Measurements from ENCODE around the gene XAGE2.
"Not testable (repeated sequence)": the region's sequence is repeated elsewhere in the genome, so short reads cannot be mapped to it uniquely, and the experiment has no call there.

Gene XAGE2, protein sequence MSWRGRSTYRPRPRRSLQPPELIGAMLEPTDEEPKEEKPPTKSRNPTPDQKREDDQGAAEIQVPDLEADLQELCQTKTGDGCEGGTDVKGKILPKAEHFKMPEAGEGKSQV

DNA sequence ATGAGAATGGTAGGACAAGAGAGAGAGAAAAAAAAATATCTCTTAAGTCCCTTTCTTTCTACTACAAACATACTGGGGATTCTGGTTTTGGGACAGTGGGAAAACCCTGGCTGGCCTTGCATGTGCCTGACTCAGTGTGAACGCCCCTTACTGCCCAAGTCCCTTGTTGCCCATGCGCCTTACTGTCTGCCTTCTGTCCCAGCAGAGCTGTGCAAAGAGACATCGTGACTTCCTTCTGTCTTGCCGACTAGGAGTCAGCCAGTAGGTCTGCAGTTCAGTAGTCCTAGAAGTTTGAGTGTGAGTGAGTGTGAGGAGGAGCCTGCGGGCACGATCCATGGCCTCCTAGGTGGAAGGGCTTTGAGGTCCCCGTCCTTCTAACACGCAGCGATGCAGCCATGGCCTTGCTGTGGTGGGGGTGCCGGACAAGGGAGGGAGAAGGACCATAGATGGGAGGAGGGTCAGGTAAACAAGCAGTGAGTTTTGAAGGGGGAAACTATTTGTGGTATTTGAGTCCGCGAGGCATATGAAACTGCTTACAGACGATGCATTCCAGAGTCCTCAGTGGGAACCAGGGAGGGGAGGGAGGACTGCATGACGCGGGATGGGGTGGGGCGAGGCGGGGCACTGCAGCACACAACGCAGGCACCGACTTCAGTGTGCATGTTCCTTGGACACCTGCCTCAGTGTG lies at the start of gene XAGE2:
TSS of gene XAGE2 (plus strand) at position 654 of the 688 bp plus-strand sequence. CDS start 994 bp downstream, outside the sequence.
- Histone ChIP-seq H3K9ac (ENCODE audit: low read depth, low read length) (no peak within 1 kb of the TSS), H3K36me3 (ENCODE audit: control insufficient read depth, insufficient read depth, low read length) (no peaks in the 10 kb centered on the region), H3K4me3 (ENCODE audit: low read depth, low read length) (no peak within 1 kb of the TSS), H3K27me3 (ENCODE audit: control insufficient read depth, insufficient read depth, low read length) (no peaks in the 10 kb centered on the region), H3K9me3 (ENCODE audit: control insufficient read depth, insufficient read depth, low read length) (no peaks in the 10 kb centered on the region), H3K4me1 (ENCODE audit: control insufficient read depth, insufficient read depth, low read length) (no peaks in the 10 kb centered on the region)

DNA sequence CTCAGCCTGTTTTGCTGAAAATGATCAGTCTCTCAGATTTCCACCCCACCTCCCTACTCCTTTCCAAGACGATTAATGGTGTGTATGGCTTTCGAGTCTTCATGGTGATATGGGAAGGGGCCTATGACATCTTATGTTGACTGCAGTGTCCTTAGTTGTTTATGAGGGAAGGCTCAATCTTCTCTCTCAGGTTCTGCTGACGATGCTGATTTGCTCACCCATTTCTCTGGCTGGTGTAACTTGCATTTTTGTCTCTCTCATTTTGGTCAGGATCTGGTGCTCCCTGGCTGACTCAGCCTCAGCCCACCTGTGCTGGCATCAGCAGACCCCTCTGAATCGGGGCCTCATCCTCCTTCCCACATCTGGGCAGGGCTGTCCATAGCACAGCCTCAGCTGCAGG lies 31.4 kb upstream of the XAGE2 start:
- H3K9me3 ChIP-seq (ENCODE audit: control insufficient read depth, insufficient read depth, low read length) = no peaks in the 10 kb centered on the region
- H3K36me3 ChIP-seq (ENCODE audit: control insufficient read depth, insufficient read depth, low read length) = no peaks in the 10 kb centered on the region
- no peaks in the 10 kb centered on the region for H3K4me1 ChIP-seq (ENCODE audit: control insufficient read depth, insufficient read depth, low read length)
- no peaks in the 10 kb centered on the region for H3K27me3 ChIP-seq (ENCODE audit: control insufficient read depth, insufficient read depth, low read length)
- no peak overlapping the region for H3K9ac ChIP-seq (ENCODE audit: low read depth, low read length)
- H3K4me3 ChIP-seq (ENCODE audit: low read depth, low read length) = no peak overlapping the region

DNA sequence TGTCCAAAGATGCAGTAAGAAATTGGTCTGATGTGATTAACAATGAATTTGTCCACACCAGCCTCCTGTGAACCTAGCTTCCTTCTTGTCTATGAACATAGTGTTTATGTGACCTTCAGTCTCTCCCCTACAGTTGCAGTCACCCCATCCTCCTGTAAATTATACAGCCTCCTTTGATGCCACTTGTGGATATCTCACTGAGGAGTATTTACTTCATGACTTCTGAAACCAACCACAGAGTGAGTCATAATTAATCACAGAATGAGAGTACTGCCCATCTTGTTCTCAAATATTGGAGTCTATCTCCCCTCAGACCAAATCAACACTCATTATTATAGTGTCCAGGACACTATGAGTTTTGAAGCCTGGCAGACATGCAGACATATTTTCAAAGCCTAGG lies 27.3 kb upstream of the XAGE2 start:
- no peaks in the 10 kb centered on the region for H3K4me1 ChIP-seq (ENCODE audit: control insufficient read depth, insufficient read depth, low read length)
- H3K27me3 ChIP-seq (ENCODE audit: control insufficient read depth, insufficient read depth, low read length) = no peaks in the 10 kb centered on the region
- H3K4me3 ChIP-seq (ENCODE audit: low read depth, low read length) = no peak overlapping the region
- H3K9ac ChIP-seq (ENCODE audit: low read depth, low read length) = no peak overlapping the region
- no peaks in the 10 kb centered on the region for H3K36me3 ChIP-seq (ENCODE audit: control insufficient read depth, insufficient read depth, low read length)
- H3K9me3 ChIP-seq (ENCODE audit: control insufficient read depth, insufficient read depth, low read length) = no peaks in the 10 kb centered on the region

- H3K36me3 ChIP-seq (ENCODE audit: control insufficient read depth, insufficient read depth, low read length); H3K27me3 ChIP-seq (ENCODE audit: control insufficient read depth, insufficient read depth, low read length); H3K4me3 ChIP-seq (ENCODE audit: low read depth, low read length); H3K4me1 ChIP-seq (ENCODE audit: control insufficient read depth, insufficient read depth, low read length); H3K9me3 ChIP-seq (ENCODE audit: control insufficient read depth, insufficient read depth, low read length); H3K9ac ChIP-seq (ENCODE audit: low read depth, low read length): not testable (repeated sequence)
Observed at GRCh38 chrX:52343131-52343530, 25.7 kb upstream of the XAGE2 start.

DNA sequence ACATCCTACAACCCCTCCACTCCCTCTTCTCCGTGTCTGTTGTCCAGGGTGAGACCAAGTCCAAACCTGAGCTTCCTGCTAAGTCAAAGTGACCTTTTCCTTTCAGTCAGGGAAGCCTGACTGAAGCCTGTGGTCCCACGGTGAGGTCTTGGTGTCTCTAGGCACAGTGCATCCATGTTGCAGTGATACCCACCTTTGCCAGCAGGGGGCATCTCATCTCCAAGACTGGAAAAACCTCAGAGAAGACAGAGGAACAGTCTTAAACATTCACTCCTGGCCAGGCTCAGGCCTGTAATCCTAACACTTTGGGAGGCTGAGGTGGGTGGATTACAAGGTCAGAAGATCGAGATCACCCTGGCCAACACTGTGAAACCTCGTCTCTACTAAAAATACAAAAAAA lies 23.4 kb upstream of the XAGE2 start:
- not testable (repeated sequence) for H3K4me1 ChIP-seq (ENCODE audit: control insufficient read depth, insufficient read depth, low read length); H3K9me3 ChIP-seq (ENCODE audit: control insufficient read depth, insufficient read depth, low read length); H3K4me3 ChIP-seq (ENCODE audit: low read depth, low read length); H3K36me3 ChIP-seq (ENCODE audit: control insufficient read depth, insufficient read depth, low read length); H3K9ac ChIP-seq (ENCODE audit: low read depth, low read length); H3K27me3 ChIP-seq (ENCODE audit: control insufficient read depth, insufficient read depth, low read length)

- H3K4me1 ChIP-seq (ENCODE audit: control insufficient read depth, insufficient read depth, low read length) = no peaks in the 10 kb centered on the region
- H3K9me3 ChIP-seq (ENCODE audit: control insufficient read depth, insufficient read depth, low read length) = no peaks in the 10 kb centered on the region
- no peaks in the 10 kb centered on the region for H3K27me3 ChIP-seq (ENCODE audit: control insufficient read depth, insufficient read depth, low read length)
- H3K36me3 ChIP-seq (ENCODE audit: control insufficient read depth, insufficient read depth, low read length) = no peaks in the 10 kb centered on the region
- H3K4me3 ChIP-seq (ENCODE audit: low read depth, low read length) = no peak overlapping the region
- H3K9ac ChIP-seq (ENCODE audit: low read depth, low read length) = no peak overlapping the region
Observed at GRCh38 chrX:52346174-52347165, 22.4 kb upstream of the XAGE2 start.

- H3K4me3 ChIP-seq (ENCODE audit: low read depth, low read length) = no peak overlapping the region
- no peaks in the 10 kb centered on the region for H3K9me3 ChIP-seq (ENCODE audit: control insufficient read depth, insufficient read depth, low read length)
- no peaks in the 10 kb centered on the region for H3K27me3 ChIP-seq (ENCODE audit: control insufficient read depth, insufficient read depth, low read length)
- no peaks in the 10 kb centered on the region for H3K36me3 ChIP-seq (ENCODE audit: control insufficient read depth, insufficient read depth, low read length)
- peaks cover 7% of the 10 kb centered on the region for H3K4me1 ChIP-seq (ENCODE audit: control insufficient read depth, insufficient read depth, low read length)
- H3K9ac ChIP-seq (ENCODE audit: low read depth, low read length) = no peak overlapping the region
Observed at GRCh38 chrX:52349681-52350080, 19.1 kb upstream of the XAGE2 start.

DNA sequence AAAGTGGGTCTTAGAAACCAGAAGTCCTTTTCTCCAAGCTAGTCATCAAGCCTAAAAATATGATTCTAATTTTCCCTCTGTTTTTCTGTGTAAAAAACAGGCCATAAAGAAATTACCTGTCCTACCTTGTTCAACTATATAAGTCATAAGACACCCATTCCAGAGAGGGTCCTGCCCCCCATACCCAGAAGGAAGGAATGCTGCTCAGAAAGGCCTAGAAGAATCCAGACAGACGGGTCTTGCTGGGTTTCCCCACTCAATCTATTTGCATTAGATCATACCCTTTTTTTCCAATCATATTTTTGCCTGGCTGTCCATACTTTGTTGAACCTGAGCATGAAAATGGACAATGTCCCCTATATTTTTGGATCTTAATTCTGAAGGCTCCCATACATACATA lies 16.3 kb upstream of the XAGE2 start:
- no peak overlapping the region for H3K4me3 ChIP-seq (ENCODE audit: low read depth, low read length)
- no peak overlapping the region for H3K9ac ChIP-seq (ENCODE audit: low read depth, low read length)
- no peaks in the 10 kb centered on the region for H3K36me3 ChIP-seq (ENCODE audit: control insufficient read depth, insufficient read depth, low read length)
- H3K9me3 ChIP-seq (ENCODE audit: control insufficient read depth, insufficient read depth, low read length) = no peaks in the 10 kb centered on the region
- H3K27me3 ChIP-seq (ENCODE audit: control insufficient read depth, insufficient read depth, low read length) = no peaks in the 10 kb centered on the region
- peaks cover 7% of the 10 kb centered on the region for H3K4me1 ChIP-seq (ENCODE audit: control insufficient read depth, insufficient read depth, low read length)

DNA sequence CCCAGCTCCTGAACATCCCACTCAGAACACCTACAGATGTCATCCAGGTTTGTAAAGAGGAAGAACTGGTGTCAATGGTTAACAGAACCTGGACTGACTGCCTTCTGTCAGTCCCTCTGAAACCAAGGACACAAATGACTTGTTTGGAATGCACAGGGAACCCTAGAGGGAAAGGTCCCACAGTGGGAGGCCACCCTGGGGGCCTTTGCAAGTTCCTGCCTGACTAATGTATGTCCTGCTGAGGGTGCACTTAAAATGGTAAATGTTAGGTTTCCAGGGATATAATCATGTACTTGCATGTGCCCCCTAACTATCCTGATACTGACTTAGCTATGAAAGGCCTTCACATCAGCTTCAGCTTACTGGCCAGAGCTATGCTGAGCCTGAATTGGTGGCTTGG lies 15.0 kb upstream of the XAGE2 start:
- H3K4me1 ChIP-seq (ENCODE audit: control insufficient read depth, insufficient read depth, low read length) = peaks cover 7% of the 10 kb centered on the region
- no peak overlapping the region for H3K9ac ChIP-seq (ENCODE audit: low read depth, low read length)

DNA sequence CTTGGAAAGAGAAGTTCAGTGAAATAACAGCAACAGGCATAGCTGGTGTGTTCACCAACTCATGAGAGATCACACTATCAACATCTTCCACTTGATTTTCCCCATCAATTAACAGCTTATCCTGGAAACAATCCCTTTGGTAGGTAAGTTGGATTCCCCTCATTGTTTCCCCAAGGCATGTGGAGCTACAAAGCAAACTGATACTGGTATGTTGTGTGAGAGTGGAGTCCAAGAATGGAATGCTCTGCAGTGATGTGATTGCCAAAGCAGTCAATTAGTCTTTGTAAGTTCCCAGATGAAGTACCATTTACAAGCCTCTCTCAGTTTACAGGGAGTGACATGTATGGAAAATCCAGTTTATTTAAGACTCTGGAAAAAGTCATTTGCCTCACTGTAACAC lies 13.7 kb upstream of the XAGE2 start:
- peaks cover 7% of the 10 kb centered on the region for H3K4me1 ChIP-seq (ENCODE audit: control insufficient read depth, insufficient read depth, low read length)
- H3K36me3 ChIP-seq (ENCODE audit: control insufficient read depth, insufficient read depth, low read length) = no peaks in the 10 kb centered on the region
- H3K4me3 ChIP-seq (ENCODE audit: low read depth, low read length) = no peak overlapping the region
- no peaks in the 10 kb centered on the region for H3K9me3 ChIP-seq (ENCODE audit: control insufficient read depth, insufficient read depth, low read length)
- no peaks in the 10 kb centered on the region for H3K27me3 ChIP-seq (ENCODE audit: control insufficient read depth, insufficient read depth, low read length)
- no peak overlapping the region for H3K9ac ChIP-seq (ENCODE audit: low read depth, low read length)

More for the DNA sequence above, 15.0 kb upstream of the XAGE2 start:
- no peaks in the 10 kb centered on the region for H3K27me3 ChIP-seq (ENCODE audit: control insufficient read depth, insufficient read depth, low read length)
- H3K36me3 ChIP-seq (ENCODE audit: control insufficient read depth, insufficient read depth, low read length) = no peaks in the 10 kb centered on the region
- no peak overlapping the region for H3K4me3 ChIP-seq (ENCODE audit: low read depth, low read length)
- H3K9me3 ChIP-seq (ENCODE audit: control insufficient read depth, insufficient read depth, low read length) = no peaks in the 10 kb centered on the region

GRCh38 chrX:52359614-52360232 lies 9.1 kb upstream of the XAGE2 start:
- H3K9ac ChIP-seq (ENCODE audit: low read depth, low read length) = no peak overlapping the region

More at GRCh38 chrX:52359614-52360232, 9.1 kb upstream of the XAGE2 start:
- H3K36me3 ChIP-seq (ENCODE audit: control insufficient read depth, insufficient read depth, low read length) = no peaks in the 10 kb centered on the region
- H3K27me3 ChIP-seq (ENCODE audit: control insufficient read depth, insufficient read depth, low read length) = no peaks in the 10 kb centered on the region
- H3K9me3 ChIP-seq (ENCODE audit: control insufficient read depth, insufficient read depth, low read length) = no peaks in the 10 kb centered on the region
- no peak overlapping the region for H3K4me3 ChIP-seq (ENCODE audit: low read depth, low read length)
- no peaks in the 10 kb centered on the region for H3K4me1 ChIP-seq (ENCODE audit: control insufficient read depth, insufficient read depth, low read length)
